BE2C (cell line): ENCODE results near the gene CAPN7.

Experiments used
- DNase-seq: peaks from one replicate; pipeline ENCODE4 v3.0.0-alpha.2; 2020
- H3K27me3 ChIP-seq: fragments of 250-450 bp; sonication (Bioruptor Pico); 2 replicates; pipeline ENCODE4 v1.5.1; 2020; ENCODE audit warnings: mild to moderate bottlenecking
- H3K36me3 ChIP-seq: fragments of 250-450 bp; sonication (Bioruptor Pico); 2 replicates; pipeline ENCODE4 v1.5.1; 2020; ENCODE audit warnings: mild to moderate bottlenecking
- H3K4me1 ChIP-seq: fragments of 250-450 bp; sonication (Bioruptor Pico); 2 replicates; pipeline ENCODE4 v1.5.1; 2020
- H3K4me3 ChIP-seq: 2 replicates; pipeline ENCODE4 v1.5.1; 2011; ENCODE audit warnings: low read depth, low read length
- H3K9me3 ChIP-seq: fragments of 250-450 bp; sonication (Bioruptor Pico); 2 replicates; pipeline ENCODE4 v1.5.1; 2020
- TF ChIP-seq, protein P1 (sequence below): IDR thresholded peaks from 2 replicates; pipeline ENCODE4 v1.5.1; 2012; ENCODE audit warnings: mild to moderate bottlenecking, low read depth, low read length

Gene CAPN7

DNA sequence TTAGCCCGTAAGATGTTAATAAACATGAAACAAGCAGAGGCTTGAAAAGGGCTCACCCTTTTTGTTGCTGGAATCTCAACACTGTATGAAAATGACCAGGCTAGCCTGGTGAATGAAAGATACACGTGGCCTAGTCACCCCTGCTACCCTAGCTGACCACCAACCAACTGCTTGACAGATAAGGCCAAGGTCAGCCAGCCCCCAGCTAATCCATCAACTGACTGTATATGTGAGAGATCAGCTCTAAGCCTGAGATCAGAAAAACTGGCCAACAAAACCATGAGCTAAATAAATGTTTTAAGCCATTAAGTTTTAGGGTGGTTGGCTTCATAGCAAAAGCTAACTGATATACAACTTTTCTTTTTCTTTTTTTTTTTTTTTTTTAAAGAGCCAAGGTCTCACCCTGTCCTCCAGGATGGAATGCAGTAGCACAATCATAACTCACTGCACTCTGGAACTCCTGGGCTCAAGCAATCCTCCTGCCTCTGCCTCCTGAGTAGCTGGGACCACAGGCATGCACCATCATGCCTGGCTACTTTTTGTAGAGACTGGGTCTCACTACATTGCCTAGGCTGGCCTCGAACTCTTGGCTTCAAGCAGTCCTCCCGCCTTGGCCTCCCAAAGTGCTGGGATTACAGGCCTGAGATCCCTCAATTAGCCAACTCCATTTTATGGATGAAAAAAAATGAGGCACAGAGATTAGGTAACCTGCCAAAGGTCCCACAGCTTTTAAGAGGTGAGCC, 91.7 kb downstream of the CAPN7 start:
- Histone ChIP-seq H3K27me3 (no peaks in the 10 kb centered on the region), H3K4me1 (no peaks in the 10 kb centered on the region), H3K9me3 (no peaks in the 10 kb centered on the region), H3K36me3 (no peaks in the 10 kb centered on the region), H3K4me3 (no peak overlapping the region)
- DNase-seq: no peak
- TF ChIP-seq, protein P1, sequence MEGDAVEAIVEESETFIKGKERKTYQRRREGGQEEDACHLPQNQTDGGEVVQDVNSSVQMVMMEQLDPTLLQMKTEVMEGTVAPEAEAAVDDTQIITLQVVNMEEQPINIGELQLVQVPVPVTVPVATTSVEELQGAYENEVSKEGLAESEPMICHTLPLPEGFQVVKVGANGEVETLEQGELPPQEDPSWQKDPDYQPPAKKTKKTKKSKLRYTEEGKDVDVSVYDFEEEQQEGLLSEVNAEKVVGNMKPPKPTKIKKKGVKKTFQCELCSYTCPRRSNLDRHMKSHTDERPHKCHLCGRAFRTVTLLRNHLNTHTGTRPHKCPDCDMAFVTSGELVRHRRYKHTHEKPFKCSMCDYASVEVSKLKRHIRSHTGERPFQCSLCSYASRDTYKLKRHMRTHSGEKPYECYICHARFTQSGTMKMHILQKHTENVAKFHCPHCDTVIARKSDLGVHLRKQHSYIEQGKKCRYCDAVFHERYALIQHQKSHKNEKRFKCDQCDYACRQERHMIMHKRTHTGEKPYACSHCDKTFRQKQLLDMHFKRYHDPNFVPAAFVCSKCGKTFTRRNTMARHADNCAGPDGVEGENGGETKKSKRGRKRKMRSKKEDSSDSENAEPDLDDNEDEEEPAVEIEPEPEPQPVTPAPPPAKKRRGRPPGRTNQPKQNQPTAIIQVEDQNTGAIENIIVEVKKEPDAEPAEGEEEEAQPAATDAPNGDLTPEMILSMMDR: no peak

DNA sequence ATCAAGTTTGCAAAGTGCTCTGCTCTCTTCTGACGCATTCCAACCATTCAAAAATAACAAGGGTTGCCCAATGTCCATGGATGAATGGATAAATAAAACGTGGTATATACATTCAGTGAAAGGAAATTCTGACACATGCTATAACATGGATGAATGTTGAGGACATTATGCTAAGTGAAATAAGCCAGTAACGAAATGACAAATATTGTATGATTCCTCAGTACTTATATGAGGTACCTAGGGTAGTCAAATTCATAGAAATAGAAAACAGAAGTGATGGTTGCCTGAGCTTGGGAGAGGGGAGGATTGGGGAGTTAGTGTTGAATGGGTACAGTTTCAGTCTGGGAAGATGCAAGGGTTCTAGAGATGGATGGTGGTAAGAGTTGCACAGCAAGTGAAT, 92.5 kb downstream of the CAPN7 start:
- H3K4me3 ChIP-seq: no peak overlapping the region
- TF ChIP-seq, protein P1: no peak
- no peak for DNase-seq
- H3K4me1 ChIP-seq: no peaks in the 10 kb centered on the region
- H3K36me3 ChIP-seq: no peaks in the 10 kb centered on the region
- H3K9me3 ChIP-seq: no peaks in the 10 kb centered on the region
- no peaks in the 10 kb centered on the region for H3K27me3 ChIP-seq

DNA sequence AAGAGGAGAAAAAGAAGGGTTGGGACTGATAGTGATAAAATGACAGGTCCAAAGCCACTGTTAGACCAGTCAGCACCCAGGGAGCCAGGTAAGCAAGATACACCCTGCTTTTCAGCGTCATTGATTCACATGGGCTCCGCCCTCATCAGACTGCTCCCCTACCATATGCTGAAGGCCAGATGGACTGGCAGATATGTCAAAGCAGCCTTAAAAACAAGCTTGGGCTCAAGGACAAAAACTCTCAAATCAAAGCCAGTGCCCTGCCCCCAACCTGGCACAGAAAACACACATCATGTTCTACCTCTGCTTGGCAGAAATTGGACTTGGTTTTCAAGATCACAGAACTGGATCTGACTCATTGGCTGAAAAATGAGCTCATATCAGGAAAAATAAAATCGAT, 93.0 kb downstream of the CAPN7 start:
- Histone ChIP-seq H3K36me3 (no peaks in the 10 kb centered on the region), H3K9me3 (no peaks in the 10 kb centered on the region), H3K4me3 (no peak overlapping the region), H3K27me3 (no peaks in the 10 kb centered on the region), H3K4me1 (no peaks in the 10 kb centered on the region)
- TF ChIP-seq, protein P1: no peak
- DNase-seq: no peak

DNA sequence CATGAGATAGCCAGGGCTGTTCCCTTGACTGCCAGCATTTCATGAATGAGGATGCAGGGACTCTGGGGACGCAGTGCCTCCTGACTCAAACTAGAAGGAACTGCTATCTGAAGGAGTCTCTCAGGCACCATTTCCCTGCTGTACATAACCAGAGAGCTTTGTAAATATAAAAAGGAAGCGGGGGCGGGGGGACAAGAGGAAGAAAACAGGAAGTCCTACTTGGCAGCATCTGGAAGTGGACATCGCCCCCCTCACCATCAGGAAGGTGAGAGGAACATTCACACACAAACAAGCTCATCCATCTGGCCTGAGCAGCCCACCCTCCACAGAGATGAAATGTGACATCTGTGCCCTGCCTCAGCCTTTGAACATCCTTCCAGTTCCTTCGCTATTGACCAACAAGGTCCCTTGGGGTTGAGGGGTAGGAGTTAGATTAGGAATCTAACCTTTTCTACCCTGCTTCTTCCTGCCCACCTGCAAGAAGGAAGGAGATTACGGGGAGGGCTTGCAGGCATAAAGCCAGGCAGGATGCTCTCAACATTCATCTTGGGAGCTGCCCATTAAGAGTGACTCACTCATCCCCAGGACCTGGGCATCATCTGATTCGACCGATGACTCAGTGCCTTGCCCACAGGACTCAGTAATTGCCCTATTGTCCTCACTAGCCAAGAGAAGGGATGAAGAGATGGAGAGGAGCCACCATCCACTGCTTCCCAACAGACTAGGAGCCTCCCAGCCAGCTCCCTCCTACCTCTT, 94.5 kb downstream of the CAPN7 start:
- peak; percentile 13 for DNase-seq
- Histone ChIP-seq H3K9me3 (no peaks in the 10 kb centered on the region), H3K36me3 (no peaks in the 10 kb centered on the region), H3K27me3 (no peaks in the 10 kb centered on the region), H3K4me3 (no peak overlapping the region), H3K4me1 (no peaks in the 10 kb centered on the region)
- TF ChIP-seq, protein P1: no peak

DNA sequence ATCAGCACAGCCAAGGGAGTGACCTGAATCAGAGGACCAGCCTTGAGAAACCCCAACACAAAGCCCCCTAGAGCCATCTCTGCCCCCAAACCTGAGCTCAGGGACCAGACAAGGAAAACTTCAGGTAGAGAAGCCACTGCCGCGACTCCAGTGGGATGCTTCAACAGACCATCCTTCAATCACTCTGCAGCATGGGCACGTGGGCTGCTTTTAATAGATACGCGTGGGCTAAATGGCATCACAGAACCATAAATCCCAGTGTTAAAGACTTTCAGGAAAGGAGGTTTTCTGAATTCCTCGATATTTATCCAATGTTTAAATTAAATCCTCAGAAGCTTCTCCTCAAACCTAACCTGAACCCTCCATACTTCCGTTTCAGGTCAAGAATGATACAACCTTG, 95.7 kb downstream of the CAPN7 start:
- no peak for DNase-seq
- no peaks in the 10 kb centered on the region for H3K4me1 ChIP-seq
- H3K4me3 ChIP-seq: no peak overlapping the region
- no peaks in the 10 kb centered on the region for H3K36me3 ChIP-seq
- no peaks in the 10 kb centered on the region for H3K27me3 ChIP-seq
- TF ChIP-seq, protein P1: no peak
- H3K9me3 ChIP-seq: no peaks in the 10 kb centered on the region
